Activated T-cell treated with anti-CD3 and anti-CD28 coated beads for 48 hours (primary cell): Measurements from ENCODE around the gene PGK1.
"Not testable (repeated sequence)": the region's sequence is repeated elsewhere in the genome, so short reads cannot be mapped to it uniquely, and the experiment has no call there.

Experiments
- DNase-seq: peaks from one replicate; pipeline ENCODE4 v3.0.0-alpha.2; 2020; ENCODE audit warnings: low read depth

PGK1 gene

DNA sequence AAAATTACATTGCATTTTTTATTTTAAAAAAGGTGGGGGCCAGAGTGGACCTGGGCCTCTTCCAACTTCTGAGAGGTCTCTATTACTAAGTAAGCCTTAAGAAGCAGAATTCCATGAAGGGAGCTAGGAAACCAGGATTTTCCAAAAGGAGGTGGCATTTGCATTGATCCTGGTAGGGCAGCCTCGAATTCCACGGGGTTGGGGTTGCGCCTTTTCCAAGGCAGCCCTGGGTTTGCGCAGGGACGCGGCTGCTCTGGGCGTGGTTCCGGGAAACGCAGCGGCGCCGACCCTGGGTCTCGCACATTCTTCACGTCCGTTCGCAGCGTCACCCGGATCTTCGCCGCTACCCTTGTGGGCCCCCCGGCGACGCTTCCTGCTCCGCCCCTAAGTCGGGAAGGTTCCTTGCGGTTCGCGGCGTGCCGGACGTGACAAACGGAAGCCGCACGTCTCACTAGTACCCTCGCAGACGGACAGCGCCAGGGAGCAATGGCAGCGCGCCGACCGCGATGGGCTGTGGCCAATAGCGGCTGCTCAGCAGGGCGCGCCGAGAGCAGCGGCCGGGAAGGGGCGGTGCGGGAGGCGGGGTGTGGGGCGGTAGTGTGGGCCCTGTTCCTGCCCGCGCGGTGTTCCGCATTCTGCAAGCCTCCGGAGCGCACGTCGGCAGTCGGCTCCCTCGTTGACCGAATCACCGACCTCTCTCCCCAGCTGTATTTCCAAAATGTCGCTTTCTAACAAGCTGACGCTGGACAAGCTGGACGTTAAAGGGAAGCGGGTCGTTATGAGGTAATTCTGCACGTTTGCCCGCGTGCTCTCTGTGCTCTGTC, at the start of gene PGK1:
Gene PGK1, plus strand, starts transcription at position 626 of the 824 bp plus-strand sequence. Its CDS starts 93 bp downstream, at position 719.
- DNase-seq: peak; percentile 90

- DNase-seq: no peak
These were observed 40.4 kb upstream of the PGK1 start for GRCh38 chrX:78063687-78064086.

- no peak for DNase-seq
These were observed 39.9 kb upstream of the PGK1 start for GRCh38 chrX:78064152-78064551.

DNA sequence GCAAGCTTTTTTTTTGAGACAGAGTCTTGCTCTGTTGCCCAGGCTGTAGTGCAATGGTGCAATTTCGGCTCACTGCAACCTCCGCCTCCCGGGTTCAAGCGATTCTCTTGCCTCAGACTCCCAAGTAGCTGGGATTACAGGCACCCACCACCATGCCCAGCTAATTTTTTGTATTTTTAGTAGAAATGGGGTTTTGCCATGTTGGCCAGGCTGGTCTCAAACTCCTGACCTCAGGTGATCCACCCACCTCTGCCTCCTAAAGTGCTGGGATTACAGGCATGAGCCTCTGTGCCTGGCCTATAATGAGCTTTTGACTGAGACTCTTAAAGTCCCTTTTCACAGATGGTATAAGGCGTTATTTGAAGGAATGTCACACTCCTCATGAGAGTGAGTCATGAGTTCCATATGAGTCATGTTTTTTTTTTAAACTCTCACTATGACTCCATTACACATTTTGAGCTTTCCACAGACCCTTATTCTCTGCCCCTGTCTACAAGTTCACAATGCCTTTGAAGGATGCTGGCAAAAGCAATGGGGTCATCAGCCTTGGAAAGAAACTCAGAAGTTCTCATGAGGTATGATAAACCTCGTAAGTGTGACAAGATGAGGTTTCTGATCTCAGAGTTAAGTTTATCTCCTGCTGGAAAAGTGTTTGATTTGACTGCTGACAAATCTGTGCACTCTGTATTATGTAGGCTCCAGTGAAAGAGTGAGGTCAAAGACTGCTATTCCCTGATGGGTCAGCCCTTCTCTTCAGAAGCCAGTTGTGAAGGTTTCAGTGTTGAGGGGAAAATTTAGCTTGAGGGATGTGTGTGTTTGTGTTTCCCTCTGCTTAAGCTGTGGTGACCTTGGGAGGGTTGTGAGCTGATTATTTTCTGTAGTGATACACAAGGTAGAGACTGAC, 39.1 kb upstream of the PGK1 start:
- not testable (repeated sequence) for DNase-seq

GRCh38 chrX:78066110-78066509, 37.9 kb upstream of the PGK1 start:
- DNase-seq: no peak

GRCh38 chrX:78071331-78071730, 32.7 kb upstream of the PGK1 start:
- no peak for DNase-seq

GRCh38 chrX:78073147-78074077, 30.6 kb upstream of the PGK1 start:
- DNase-seq: not testable (repeated sequence)

DNA sequence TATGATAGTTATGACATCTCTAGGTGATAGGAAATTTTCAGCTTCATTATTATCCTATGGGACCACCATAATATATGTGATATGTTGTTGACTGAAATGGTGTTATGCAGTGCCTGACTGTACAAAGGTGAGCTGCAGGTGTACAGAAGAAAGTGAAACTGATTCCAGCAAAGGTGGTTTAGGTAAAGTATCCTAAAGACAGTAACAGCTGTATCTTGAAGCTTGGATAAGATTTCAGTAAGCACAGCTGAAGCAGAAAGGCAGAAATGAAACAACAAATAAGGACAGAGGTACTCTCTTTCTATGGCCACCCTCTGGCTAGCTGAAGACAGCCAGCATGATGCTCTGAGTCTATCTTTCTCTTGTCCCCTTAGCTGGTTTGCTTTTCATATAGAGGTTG, 30.0 kb upstream of the PGK1 start:
- DNase-seq: no peak

- no peak for DNase-seq
These were observed 28.2 kb upstream of the PGK1 start for GRCh38 chrX:78075787-78076389.

- DNase-seq: not testable (repeated sequence)
These were observed 22.6 kb upstream of the PGK1 start for GRCh38 chrX:78081413-78081812.

DNA sequence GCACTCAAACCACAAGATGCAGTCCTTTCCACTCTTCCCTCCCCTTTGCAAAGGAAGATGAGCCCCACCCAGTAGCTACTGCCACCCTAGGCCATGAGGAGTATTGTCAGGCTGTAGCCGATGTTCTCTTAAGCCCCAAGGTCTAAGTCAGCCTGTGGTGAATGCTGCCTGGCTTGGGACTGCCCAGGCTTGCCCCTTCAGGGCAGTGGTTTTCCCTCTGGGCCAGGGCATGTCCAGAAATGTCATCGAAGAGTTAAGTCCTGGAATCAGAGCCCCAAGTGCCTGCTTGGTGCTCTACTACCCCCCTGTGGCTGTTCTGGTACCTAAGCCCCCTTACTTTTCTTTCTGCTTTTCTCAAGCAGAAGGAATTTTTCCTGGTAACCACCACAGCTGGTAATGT, 11.8 kb upstream of the PGK1 start:
- DNase-seq: no peak

GRCh38 chrX:78098108-78098507, 5.9 kb upstream of the PGK1 start:
- DNase-seq: no peak

DNA sequence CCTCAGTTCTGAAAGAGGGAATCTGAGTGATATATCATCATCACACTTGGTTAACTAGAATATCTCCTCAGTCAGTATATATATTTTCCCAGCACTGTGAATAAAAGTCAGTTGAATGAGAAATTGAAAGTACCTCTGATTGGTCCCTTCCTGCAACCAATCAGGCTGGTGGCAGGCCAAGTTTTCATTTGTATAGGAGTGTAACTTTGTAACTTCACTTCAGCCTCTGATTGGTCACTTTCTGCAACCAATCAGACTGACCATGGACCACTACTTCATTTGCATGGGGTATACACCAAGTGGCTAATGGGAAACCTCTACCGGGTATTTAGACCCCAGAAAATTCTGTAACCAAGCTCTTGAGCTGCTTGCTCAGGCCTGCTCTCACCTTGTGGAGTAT, 2.0 kb upstream of the PGK1 start:
- DNase-seq: no peak

GRCh38 chrX:78103001-78103622, 936 bp upstream of the PGK1 start:
- DNase-seq: no peak

DNA sequence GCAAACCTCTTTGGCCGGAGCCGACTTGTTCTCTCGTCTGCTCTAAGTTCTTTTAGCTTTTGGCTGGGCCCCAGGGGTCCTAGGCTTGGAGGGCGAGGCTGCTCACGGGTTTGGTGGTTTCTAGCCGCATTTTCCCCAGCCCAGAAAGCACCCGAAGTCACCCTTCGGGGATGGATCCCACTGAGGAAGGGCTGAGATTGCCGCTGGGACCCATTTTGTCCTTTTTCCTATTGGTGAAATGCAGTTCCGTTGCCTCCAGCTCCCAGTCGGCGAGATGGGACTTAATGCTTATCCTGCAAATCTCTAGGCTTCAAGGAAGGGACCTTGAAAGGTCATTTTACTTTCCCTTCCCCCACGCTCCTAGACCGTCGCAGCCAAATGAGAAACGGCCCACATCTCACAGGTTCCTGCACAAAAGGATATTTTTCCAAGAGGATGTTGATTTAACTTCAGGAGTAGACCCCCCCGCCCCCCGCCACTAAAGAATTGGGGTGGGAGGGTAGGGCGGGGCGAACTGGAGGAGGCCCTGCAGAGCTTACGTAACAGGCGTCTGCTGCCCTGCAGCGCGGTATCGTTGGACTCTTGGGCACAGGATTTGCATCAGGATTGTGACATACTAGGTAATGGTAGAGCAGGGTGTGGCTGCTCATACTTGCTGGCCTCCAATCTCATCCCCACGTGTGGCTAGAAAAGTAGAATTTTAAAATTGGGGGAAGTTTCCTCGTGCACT, 564 bp downstream of the PGK1 start:
- DNase-seq: no peak

DNA sequence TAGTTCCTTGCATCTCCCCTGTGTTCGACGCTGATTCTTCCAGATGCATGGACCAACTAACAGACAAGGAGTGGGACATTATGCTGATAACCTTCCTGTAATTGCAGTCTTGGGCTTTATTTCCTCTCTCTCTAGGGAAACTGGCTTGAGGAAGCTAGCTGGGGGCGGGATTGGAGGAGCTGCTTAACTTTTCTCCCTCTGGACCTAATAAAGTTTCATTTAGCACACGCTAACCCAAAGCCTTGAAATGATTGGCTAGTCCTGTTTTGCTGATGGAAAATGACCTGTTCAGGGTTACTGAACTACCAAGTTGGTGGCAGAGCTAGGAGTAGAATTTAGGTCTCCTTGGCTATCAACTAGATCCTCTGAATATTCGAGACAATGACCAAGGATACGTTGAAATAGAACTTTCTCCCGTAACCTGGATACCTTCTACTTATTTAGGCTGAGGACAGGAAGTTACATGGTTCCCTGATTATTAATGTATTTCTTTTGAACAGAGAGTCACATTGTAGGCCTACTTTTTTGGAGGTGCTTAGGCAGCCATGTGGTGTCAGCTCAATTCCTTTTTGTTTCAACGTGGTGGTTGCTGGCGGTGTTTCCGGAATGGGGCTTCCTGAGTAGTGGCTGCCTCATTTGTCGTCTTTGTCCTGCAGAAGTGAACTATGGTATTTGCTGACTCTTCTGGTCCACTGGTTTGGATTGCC, 2.0 kb downstream of the PGK1 start:
- no peak for DNase-seq

GRCh38 chrX:78106651-78106986, 2.6 kb downstream of the PGK1 start:
- no peak for DNase-seq

GRCh38 chrX:78109458-78109857, 5.4 kb downstream of the PGK1 start:
- no peak for DNase-seq

GRCh38 chrX:78111140-78111931, 7.3 kb downstream of the PGK1 start:
- no peak for DNase-seq
